Fibroblast of villous mesenchyme (primary cell): ENCODE results near the gene BICDL1. TPM values are rescaled to one million over a fixed set of nuclear protein-coding genes. Genes with fewer than 3 reads are reported as not detected.

Experiments
- DNase-seq: peaks from one replicate; pipeline ENCODE4 v3.0.0-alpha.2; 2010; ENCODE audit warnings: low read depth
- H3K4me3 ChIP-seq: 2 replicates; pipeline ENCODE4 v1.5.1; 2011; ENCODE audit warnings: low read depth, mild to moderate bottlenecking, low read length
- total RNA-seq: library from RNA; depleted of rRNA; stranded (reverse); fragments of >200 nt; gene quantifications from 2 replicates; pipeline ENCODE4 v1.2.3, GENCODE V29; 2012
- TF ChIP-seq, protein P1 (sequence below): IDR thresholded peaks from 2 replicates; pipeline ENCODE4 v1.5.1; 2012; ENCODE audit warnings: low read depth, mild to moderate bottlenecking, low read length; ENCODE audit not compliant: insufficient read depth

The BICDL1 gene
- total RNA-seq, 1 donor = 1.7 TPM

DNA sequence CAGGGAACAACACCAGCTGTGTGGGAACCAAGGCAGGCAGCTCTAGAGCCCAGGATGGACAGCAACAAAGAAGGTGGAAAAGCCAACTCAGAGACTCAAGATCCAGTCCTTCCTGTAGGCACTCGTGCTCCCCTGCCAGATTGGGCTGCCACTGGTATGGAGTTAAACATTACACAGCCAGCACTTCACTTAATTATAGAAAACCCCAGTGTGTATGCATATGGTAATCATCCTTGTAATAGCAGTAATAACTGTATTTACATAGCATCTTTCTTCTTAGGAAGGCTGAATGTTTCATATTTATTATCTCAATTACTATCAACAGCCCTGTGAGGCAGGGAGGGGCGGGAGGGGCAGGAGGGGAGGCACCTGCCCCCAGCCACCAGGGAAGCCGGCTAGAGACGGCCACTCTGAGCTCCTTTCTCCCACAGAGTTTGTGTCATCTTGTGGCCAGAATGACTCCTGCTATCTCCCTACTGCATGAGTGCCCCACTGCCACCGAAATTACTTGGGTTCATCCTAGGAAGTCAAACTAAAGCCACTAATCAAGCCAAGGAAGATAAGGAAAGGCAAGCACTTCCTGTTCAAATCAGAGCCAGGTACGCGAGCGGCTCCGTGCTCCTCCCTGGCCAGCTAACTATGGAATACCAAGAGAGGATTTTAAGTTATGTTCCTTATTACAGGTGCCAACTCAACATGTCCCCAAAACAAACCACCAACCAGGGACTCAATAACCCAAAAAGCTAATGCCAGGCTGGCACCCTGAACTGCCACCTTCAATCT, 143.2 kb downstream of the BICDL1 start:
- no peak overlapping the region for H3K4me3 ChIP-seq
- no peak for DNase-seq

GRCh38 chr12:120132863-120133385, 143.9 kb downstream of the BICDL1 start:
- TF ChIP-seq, protein P1, sequence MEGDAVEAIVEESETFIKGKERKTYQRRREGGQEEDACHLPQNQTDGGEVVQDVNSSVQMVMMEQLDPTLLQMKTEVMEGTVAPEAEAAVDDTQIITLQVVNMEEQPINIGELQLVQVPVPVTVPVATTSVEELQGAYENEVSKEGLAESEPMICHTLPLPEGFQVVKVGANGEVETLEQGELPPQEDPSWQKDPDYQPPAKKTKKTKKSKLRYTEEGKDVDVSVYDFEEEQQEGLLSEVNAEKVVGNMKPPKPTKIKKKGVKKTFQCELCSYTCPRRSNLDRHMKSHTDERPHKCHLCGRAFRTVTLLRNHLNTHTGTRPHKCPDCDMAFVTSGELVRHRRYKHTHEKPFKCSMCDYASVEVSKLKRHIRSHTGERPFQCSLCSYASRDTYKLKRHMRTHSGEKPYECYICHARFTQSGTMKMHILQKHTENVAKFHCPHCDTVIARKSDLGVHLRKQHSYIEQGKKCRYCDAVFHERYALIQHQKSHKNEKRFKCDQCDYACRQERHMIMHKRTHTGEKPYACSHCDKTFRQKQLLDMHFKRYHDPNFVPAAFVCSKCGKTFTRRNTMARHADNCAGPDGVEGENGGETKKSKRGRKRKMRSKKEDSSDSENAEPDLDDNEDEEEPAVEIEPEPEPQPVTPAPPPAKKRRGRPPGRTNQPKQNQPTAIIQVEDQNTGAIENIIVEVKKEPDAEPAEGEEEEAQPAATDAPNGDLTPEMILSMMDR = no peak
- no peak overlapping the region for H3K4me3 ChIP-seq

More for the DNA sequence above, 143.2 kb downstream of the BICDL1 start:
- TF ChIP-seq, protein P1 = no peak

GRCh38 chr12:120134307-120134980, 145.4 kb downstream of the BICDL1 start:
- TF ChIP-seq, protein P1 = no peak
- no peak overlapping the region for H3K4me3 ChIP-seq
- no peak for DNase-seq

More at GRCh38 chr12:120132863-120133385, 143.9 kb downstream of the BICDL1 start:
- DNase-seq = no peak

DNA sequence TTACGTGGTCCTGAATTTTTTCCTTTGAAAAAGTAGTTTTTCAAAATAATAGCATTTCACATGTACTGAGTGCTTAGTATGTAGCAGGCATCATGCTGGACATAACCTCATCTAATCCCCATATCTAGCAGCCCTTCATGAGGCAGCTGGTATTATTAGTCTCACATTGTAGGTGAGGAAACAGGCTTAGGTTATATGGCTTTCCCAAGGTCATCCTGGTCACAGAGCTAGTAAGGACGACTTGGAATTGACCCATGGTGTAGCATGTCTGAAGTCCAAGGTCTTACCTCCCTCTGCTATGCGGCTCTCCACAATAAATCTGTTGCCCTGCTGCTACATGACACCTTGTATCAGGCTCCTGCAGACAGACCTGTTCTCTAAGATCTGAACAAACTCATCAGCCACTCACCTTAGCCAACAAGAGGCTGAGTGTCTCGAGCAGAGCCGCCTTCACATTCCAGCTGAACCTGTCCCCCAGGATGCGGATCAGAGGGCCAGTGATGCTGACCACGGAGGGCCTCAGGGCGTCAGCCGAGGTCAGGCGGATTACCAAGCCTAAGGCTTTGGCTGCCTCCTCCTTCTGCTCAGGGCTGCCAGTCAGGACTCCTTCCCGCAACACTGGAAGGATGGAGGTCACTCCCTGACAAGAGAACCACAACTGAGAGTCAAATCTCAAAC, 147.2 kb downstream of the BICDL1 start:
- H3K4me3 ChIP-seq = no peak overlapping the region
- no peak for DNase-seq
- TF ChIP-seq, protein P1 = no peak

GRCh38 chr12:120137833-120138232, 148.8 kb downstream of the BICDL1 start:
- TF ChIP-seq, protein P1 = no peak
- no peak for DNase-seq
- H3K4me3 ChIP-seq = no peak overlapping the region

GRCh38 chr12:120138366-120138765, 149.3 kb downstream of the BICDL1 start:
- DNase-seq = no peak
- H3K4me3 ChIP-seq = no peak overlapping the region
- TF ChIP-seq, protein P1 = no peak
